Ramos (cell line): ENCODE measurements around the gene SLC35F3.
"Not testable (repeated sequence)": the region's sequence is repeated elsewhere in the genome, so short reads cannot be mapped to it uniquely, and the experiment has no call there.

Experiments used
- in situ Hi-C: fragments of 300-500 bp; cut with MboI; formaldehyde crosslinking; loops from one replicate; pipeline ENCODE4 v1.14.3; 2022; ENCODE audit warnings: low sequenced_read_pairs; ENCODE audit not compliant: unreplicated experiment

The SLC35F3 gene

GRCh38 chr1:233904633-233905415, at the start of gene SLC35F3:
Gene SLC35F3 (plus strand): TSS chr1:233904676.
- in situ Hi-C loops, result no loop called here

- in situ Hi-C loops, result no loop called here
Measured at GRCh38 chr1:233859446-233859845, 45.0 kb upstream of the SLC35F3 start.

- in situ Hi-C loops, result no loop called here
Measured at GRCh38 chr1:233863901-233864545, 40.5 kb upstream of the SLC35F3 start.

GRCh38 chr1:233864578-233864977, 39.9 kb upstream of the SLC35F3 start:
- in situ Hi-C loops, result no loop called here

- in situ Hi-C loops, result no loop called here
Measured at GRCh38 chr1:233865216-233865615, 39.3 kb upstream of the SLC35F3 start.

GRCh38 chr1:233865902-233866301, 38.6 kb upstream of the SLC35F3 start:
- in situ Hi-C loops, result no loop called here

- in situ Hi-C loops, result no loop called here
Measured at GRCh38 chr1:233867028-233867427, 37.4 kb upstream of the SLC35F3 start.

- in situ Hi-C loops, result no loop called here
Measured at GRCh38 chr1:233868461-233868860, 36.0 kb upstream of the SLC35F3 start.

- in situ Hi-C loops, result no loop called here
Measured at GRCh38 chr1:233869680-233870079, 34.8 kb upstream of the SLC35F3 start.

- in situ Hi-C loops, result no loop called here
Measured at GRCh38 chr1:233873666-233874065, 30.8 kb upstream of the SLC35F3 start.

- in situ Hi-C loops, result no loop called here
Measured at GRCh38 chr1:233879841-233880240, 24.6 kb upstream of the SLC35F3 start.

GRCh38 chr1:233883671-233884070, 20.8 kb upstream of the SLC35F3 start:
- in situ Hi-C loops, result no loop called here

- in situ Hi-C loops, result no loop called here
Measured at GRCh38 chr1:233884461-233885151, 19.9 kb upstream of the SLC35F3 start.

GRCh38 chr1:233885196-233885920, 19.1 kb upstream of the SLC35F3 start:
- in situ Hi-C loops, result no loop called here

GRCh38 chr1:233891151-233891550, 13.3 kb upstream of the SLC35F3 start:
- in situ Hi-C loops, result not testable (repeated sequence)

GRCh38 chr1:233897325-233898162, 6.9 kb upstream of the SLC35F3 start:
- in situ Hi-C loops, result no loop called here

GRCh38 chr1:233901495-233901894, 3.0 kb upstream of the SLC35F3 start:
- in situ Hi-C loops, result no loop called here

GRCh38 chr1:233905416-233906051, 1.1 kb downstream of the SLC35F3 start:
- in situ Hi-C loops, result no loop called here

- in situ Hi-C loops, result no loop called here
Measured at GRCh38 chr1:233907151-233907550, 2.7 kb downstream of the SLC35F3 start.
